Middle frontal gyrus (tissue), 1 donor: ENCODE results near the gene TMEM62.
A peak's percentile ranks its signal among the peaks of the same experiment; 100 is the strongest.
"Not testable (repeated sequence)": the region's sequence is repeated elsewhere in the genome, so short reads cannot be mapped to it uniquely, and the experiment has no call there.

Source experiments
- DNase-seq: peaks from one replicate; pipeline ENCODE4 v3.0.0-alpha.2; 2015; ENCODE audit warnings: low spot score; ENCODE audit errors: extremely low spot score

TMEM62 gene

GRCh38 chr15:43208052-43209002, 74.9 kb downstream of the TMEM62 start:
- DNase-seq = no peak

- DNase-seq = no peak
Measured at GRCh38 chr15:43209059-43209824, 75.9 kb downstream of the TMEM62 start.

- no peak for DNase-seq
Measured at GRCh38 chr15:43210172-43210745, 76.9 kb downstream of the TMEM62 start.

- no peak for DNase-seq
Measured at GRCh38 chr15:43210807-43211206, 77.4 kb downstream of the TMEM62 start.

GRCh38 chr15:43211224-43211735, 77.9 kb downstream of the TMEM62 start:
- no peak for DNase-seq

- DNase-seq = no peak
Measured at GRCh38 chr15:43212299-43212698, 78.9 kb downstream of the TMEM62 start.

GRCh38 chr15:43212951-43213350, 79.6 kb downstream of the TMEM62 start:
- DNase-seq = no peak

- no peak for DNase-seq
Measured at GRCh38 chr15:43213466-43213865, 80.1 kb downstream of the TMEM62 start.

GRCh38 chr15:43214169-43214568, 80.8 kb downstream of the TMEM62 start:
- no peak for DNase-seq

GRCh38 chr15:43214592-43215295, 81.4 kb downstream of the TMEM62 start:
- no peak for DNase-seq

- DNase-seq = no peak
Measured at GRCh38 chr15:43215961-43216360, 82.6 kb downstream of the TMEM62 start.

GRCh38 chr15:43218908-43219706, 85.7 kb downstream of the TMEM62 start:
- no peak for DNase-seq

GRCh38 chr15:43219929-43220928, 86.8 kb downstream of the TMEM62 start:
- DNase-seq = no peak

- no peak for DNase-seq
Measured at GRCh38 chr15:43220991-43221403, 87.6 kb downstream of the TMEM62 start, which contains the start of gene EPB42. Gene EPB42 (minus strand): TSS chr15:43221018. CDS start chr15:43220825, 193 bp downstream.

GRCh38 chr15:43221422-43221821, 88.0 kb downstream of the TMEM62 start:
- no peak for DNase-seq

- DNase-seq = peak; percentile 52
Measured at GRCh38 chr15:43225201-43225949, 92.0 kb downstream of the TMEM62 start.

- not testable (repeated sequence) for DNase-seq
Measured at GRCh38 chr15:43225950-43226255, 92.5 kb downstream of the TMEM62 start.
